ENCODE data around the gene SAG. TPM values are rescaled to one million over a fixed set of nuclear protein-coding genes. Genes with fewer than 3 reads are reported as not detected.
A peak's percentile ranks its signal among the peaks of the same experiment; 100 is the strongest.

Gene SAG
- total and polyA plus RNA-seq, 2 experiments from 2014 or later = not detected

GRCh38 chr2:233341296-233341695, 33.7 kb downstream of the SAG start:
- no peaks in the 10 kb centered on the region for H3K36me3 Mint-ChIP-seq (ENCODE audit: low read depth)
- no peak for DNase-seq (ENCODE audit: low spot score)
- Histone ChIP-seq H3F3A (replicated peaks; ENCODE audit: low read depth) (no peaks in the 10 kb centered on the region), H3K27ac (ENCODE audit: low read depth) (no peak overlapping the region), H3K9me2 (ENCODE audit: insufficient read depth) (peaks cover 2% of the 10 kb centered on the region; the same call in 1 of the 2 replicates), H3K4me3 (no peak overlapping the region), H3K4me1 (ENCODE audit: insufficient read depth) (no peaks in the 10 kb centered on the region), H3K27me3 (ENCODE audit: insufficient read depth) (no peaks in the 10 kb centered on the region), H4K20me1 (replicated peaks; ENCODE audit: insufficient read depth) (no peaks in the 10 kb centered on the region), H3K4me2 (no peak overlapping the region), H3K79me2 (replicated peaks; ENCODE audit: insufficient read depth) (no peaks in the 10 kb centered on the region), H3K36me3 (ENCODE audit: insufficient read depth) (no peaks in the 10 kb centered on the region), H2AFZ (no peak overlapping the region)
- H3K27ac Mint-ChIP-seq = no peak overlapping the region
- no peaks in the 10 kb centered on the region; the same call in 2 of the 3 replicates for H3K9me3 Mint-ChIP-seq
- peaks cover 15% of the 10 kb centered on the region for H3K27me3 Mint-ChIP-seq (ENCODE audit: insufficient read depth, low read depth, poor library complexity)
- no peak for TF ChIP-seq NANOG (IDR thresholded peaks at IDR 0.05; ENCODE audit: borderline replicate concordance)
- ATAC-seq = no peak
- H3K4me3 Mint-ChIP-seq = no peak overlapping the region
- H3K4me1 Mint-ChIP-seq = peaks cover 3% of the 10 kb centered on the region; the same call in 2 of the 3 replicates

DNA sequence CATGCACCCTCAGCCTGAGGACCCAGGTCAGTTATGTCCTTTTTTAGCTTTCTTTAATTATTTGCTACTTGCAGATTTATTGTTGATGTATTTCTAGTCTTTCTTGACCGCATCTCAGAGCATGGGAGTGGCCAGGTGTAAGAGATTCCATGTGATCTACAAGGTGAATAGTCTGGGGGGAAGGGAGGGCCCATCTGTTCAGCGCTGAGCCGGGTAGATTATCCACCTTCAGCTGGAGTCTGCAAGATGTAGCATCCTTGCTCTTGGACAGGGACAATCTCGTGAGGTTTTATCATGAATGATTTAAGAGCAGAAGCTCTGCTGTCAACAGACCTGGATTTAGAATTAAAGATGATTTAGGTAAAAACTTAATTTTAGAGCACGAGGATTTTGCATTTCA, 34.7 kb downstream of the SAG start:
- H3K36me3 Mint-ChIP-seq (ENCODE audit: low read depth) = no peaks in the 10 kb centered on the region
- Histone ChIP-seq H4K20me1 (replicated peaks; ENCODE audit: insufficient read depth) (no peaks in the 10 kb centered on the region), H3F3A (replicated peaks; ENCODE audit: low read depth) (no peaks in the 10 kb centered on the region), H3K4me1 (ENCODE audit: insufficient read depth) (no peaks in the 10 kb centered on the region), H3K9me2 (ENCODE audit: insufficient read depth) (peaks cover 2% of the 10 kb centered on the region; the same call in 1 of the 2 replicates), H3K4me3 (no peak overlapping the region), H3K4me2 (no peak overlapping the region), H3K27me3 (ENCODE audit: insufficient read depth) (no peaks in the 10 kb centered on the region), H3K36me3 (ENCODE audit: insufficient read depth) (no peaks in the 10 kb centered on the region), H2AFZ (peak overlapping the region; percentile 76), H3K27ac (ENCODE audit: low read depth) (no peak overlapping the region), H3K79me2 (replicated peaks; ENCODE audit: insufficient read depth) (no peaks in the 10 kb centered on the region)
- H3K4me3 Mint-ChIP-seq = no peak overlapping the region
- H3K9me3 Mint-ChIP-seq = no peaks in the 10 kb centered on the region; the same call in 2 of the 3 replicates
- H3K4me1 Mint-ChIP-seq = peaks cover 3% of the 10 kb centered on the region; the same call in 2 of the 3 replicates
- no peak for DNase-seq (ENCODE audit: low spot score)
- TF ChIP-seq, protein P1, sequence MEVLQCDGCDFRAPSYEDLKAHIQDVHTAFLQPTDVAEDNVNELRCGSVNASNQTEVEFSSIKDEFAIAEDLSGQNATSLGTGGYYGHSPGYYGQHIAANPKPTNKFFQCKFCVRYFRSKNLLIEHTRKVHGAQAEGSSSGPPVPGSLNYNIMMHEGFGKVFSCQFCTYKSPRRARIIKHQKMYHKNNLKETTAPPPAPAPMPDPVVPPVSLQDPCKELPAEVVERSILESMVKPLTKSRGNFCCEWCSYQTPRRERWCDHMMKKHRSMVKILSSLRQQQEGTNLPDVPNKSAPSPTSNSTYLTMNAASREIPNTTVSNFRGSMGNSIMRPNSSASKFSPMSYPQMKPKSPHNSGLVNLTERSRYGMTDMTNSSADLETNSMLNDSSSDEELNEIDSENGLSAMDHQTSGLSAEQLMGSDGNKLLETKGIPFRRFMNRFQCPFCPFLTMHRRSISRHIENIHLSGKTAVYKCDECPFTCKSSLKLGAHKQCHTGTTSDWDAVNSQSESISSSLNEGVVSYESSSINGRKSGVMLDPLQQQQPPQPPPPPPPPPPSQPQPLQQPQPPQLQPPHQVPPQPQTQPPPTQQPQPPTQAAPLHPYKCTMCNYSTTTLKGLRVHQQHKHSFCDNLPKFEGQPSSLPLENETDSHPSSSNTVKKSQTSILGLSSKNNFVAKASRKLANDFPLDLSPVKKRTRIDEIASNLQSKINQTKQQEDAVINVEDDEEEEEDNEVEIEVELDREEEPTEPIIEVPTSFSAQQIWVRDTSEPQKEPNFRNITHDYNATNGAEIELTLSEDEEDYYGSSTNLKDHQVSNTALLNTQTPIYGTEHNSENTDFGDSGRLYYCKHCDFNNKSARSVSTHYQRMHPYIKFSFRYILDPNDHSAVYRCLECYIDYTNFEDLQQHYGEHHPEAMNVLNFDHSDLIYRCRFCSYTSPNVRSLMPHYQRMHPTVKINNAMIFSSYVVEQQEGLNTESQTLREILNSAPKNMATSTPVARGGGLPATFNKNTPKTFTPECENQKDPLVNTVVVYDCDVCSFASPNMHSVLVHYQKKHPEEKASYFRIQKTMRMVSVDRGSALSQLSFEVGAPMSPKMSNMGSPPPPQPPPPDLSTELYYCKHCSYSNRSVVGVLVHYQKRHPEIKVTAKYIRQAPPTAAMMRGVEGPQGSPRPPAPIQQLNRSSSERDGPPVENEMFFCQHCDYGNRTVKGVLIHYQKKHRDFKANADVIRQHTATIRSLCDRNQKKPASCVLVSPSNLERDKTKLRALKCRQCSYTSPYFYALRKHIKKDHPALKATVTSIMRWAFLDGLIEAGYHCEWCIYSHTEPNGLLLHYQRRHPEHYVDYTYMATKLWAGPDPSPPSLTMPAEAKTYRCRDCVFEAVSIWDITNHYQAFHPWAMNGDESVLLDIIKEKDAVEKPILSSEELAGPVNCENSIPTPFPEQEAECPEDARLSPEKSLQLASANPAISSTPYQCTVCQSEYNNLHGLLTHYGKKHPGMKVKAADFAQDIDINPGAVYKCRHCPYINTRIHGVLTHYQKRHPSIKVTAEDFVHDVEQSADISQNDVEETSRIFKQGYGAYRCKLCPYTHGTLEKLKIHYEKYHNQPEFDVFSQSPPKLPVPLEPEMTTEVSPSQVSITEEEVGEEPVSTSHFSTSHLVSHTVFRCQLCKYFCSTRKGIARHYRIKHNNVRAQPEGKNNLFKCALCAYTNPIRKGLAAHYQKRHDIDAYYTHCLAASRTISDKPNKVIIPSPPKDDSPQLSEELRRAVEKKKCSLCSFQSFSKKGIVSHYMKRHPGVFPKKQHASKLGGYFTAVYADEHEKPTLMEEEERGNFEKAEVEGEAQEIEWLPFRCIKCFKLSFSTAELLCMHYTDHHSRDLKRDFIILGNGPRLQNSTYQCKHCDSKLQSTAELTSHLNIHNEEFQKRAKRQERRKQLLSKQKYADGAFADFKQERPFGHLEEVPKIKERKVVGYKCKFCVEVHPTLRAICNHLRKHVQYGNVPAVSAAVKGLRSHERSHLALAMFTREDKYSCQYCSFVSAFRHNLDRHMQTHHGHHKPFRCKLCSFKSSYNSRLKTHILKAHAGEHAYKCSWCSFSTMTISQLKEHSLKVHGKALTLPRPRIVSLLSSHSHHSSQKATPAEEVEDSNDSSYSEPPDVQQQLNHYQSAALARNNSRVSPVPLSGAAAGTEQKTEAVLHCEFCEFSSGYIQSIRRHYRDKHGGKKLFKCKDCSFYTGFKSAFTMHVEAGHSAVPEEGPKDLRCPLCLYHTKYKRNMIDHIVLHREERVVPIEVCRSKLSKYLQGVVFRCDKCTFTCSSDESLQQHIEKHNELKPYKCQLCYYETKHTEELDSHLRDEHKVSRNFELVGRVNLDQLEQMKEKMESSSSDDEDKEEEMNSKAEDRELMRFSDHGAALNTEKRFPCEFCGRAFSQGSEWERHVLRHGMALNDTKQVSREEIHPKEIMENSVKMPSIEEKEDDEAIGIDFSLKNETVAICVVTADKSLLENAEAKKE (CRISPR knock-in tag; IDR thresholded peaks at IDR 0.05) = no peak
- TF ChIP-seq ETS1 (IDR thresholded peaks at IDR 0.05) (no peak), ZNF114 (CRISPR knock-in tag; IDR thresholded peaks at IDR 0.05) (no peak), EZH2phosphoT487 (IDR thresholded peaks at IDR 0.05; ENCODE audit: unreplicated experiment) (no peak), EZH2 (IDR thresholded peaks at IDR 0.05; ENCODE audit: low read depth, unreplicated experiment) (no peak), ZNF331 (CRISPR knock-in tag; IDR thresholded peaks at IDR 0.05; ENCODE audit: low read depth) (no peak), STAT1 (IDR thresholded peaks at IDR 0.05; ENCODE audit: unreplicated experiment) (no peak)
- ATAC-seq = no peak
- no peak overlapping the region for H3K27ac Mint-ChIP-seq
- H3K27me3 Mint-ChIP-seq (ENCODE audit: insufficient read depth, low read depth, poor library complexity) = peaks cover 15% of the 10 kb centered on the region
